WTC11 (cell line): ENCODE measurements around the gene SEPTIN1. TPM values are rescaled to one million over a fixed set of nuclear protein-coding genes. Genes with fewer than 3 reads are reported as not detected.
A peak's percentile ranks its signal among the peaks of the same experiment; 100 is the strongest.

Experiments
- ATAC-seq: fragments of 200-7000 bp; cut with Tn5 transposase; 2 replicates; pipeline ENCODE4 v1.10.0; 2021; ENCODE audit warnings: mild to moderate bottlenecking, moderate library complexity
- CTCF ChIA-PET: fragments of 300-600 bp; sonication (Branson Sonifier 250); formaldehyde crosslinking; loops from one replicate; lab custom pipeline; 2021; ENCODE audit warnings: antibody characterized with exemption; lab: Charles Lee
- POLR2A ChIA-PET: fragments of 350-600 bp; sonication (Branson Sonifier 250); formaldehyde crosslinking; loops from one replicate; lab custom pipeline; 2021; ENCODE audit warnings: antibody characterized with exemption; lab: Charles Lee
- DNase-seq: peaks from one replicate; pipeline ENCODE4 v3.0.0; 2021; ENCODE audit warnings: low spot score
- H3K27ac Mint-ChIP-seq: 2 replicates; pipeline ENCODE4 v1.8.0; 2021; ENCODE audit warnings: mixed read lengths
- H3K27me3 Mint-ChIP-seq: 2 replicates; pipeline ENCODE4 v1.8.0; 2021; ENCODE audit warnings: low read depth, mild to moderate bottlenecking, moderate library complexity, mixed read lengths
- H3K36me3 Mint-ChIP-seq: 2 replicates; pipeline ENCODE4 v1.8.0; 2021; ENCODE audit warnings: mixed read lengths
- H3K4me1 Mint-ChIP-seq: 2 replicates; pipeline ENCODE4 v1.8.0; 2022; ENCODE audit warnings: mixed read lengths
- H3K4me3 Mint-ChIP-seq: 2 replicates; pipeline ENCODE4 v1.8.0; 2021; ENCODE audit warnings: mild to moderate bottlenecking, moderate library complexity, mixed read lengths
- H3K9me3 Mint-ChIP-seq: 2 replicates; pipeline ENCODE4 v1.8.0; 2021; ENCODE audit warnings: mixed read lengths
- ARID4B ChIP-seq: sonication (generic); formaldehyde crosslinking; IDR thresholded peaks from 2 replicates; pipeline ENCODE4 v1.8.0; 2023; ENCODE audit warnings: missing genetic modification reagents, mild to moderate bottlenecking, borderline replicate concordance
- E2F1 ChIP-seq: sonication (generic); formaldehyde crosslinking; IDR thresholded peaks from 2 replicates; pipeline ENCODE4 v1.8.0; 2022; ENCODE audit warnings: mild to moderate bottlenecking, missing genetic modification reagents
- ELF4 ChIP-seq: sonication (generic); formaldehyde crosslinking; IDR thresholded peaks from 2 replicates; pipeline ENCODE4 v1.8.1; 2022; ENCODE audit warnings: low read depth, mild to moderate bottlenecking, moderate library complexity, missing genetic modification reagents
- EMX1 ChIP-seq: fragments of 250-450 bp; sonication (Bioruptor Pico); IDR thresholded peaks from 2 replicates; pipeline ENCODE4 v1.8.0; 2021; ENCODE audit warnings: mild to moderate bottlenecking
- ESRRA ChIP-seq: sonication (generic); formaldehyde crosslinking; IDR thresholded peaks from 2 replicates; pipeline ENCODE4 v1.8.1; 2022; ENCODE audit warnings: mild to moderate bottlenecking, missing genetic modification reagents, borderline replicate concordance
- ETV6 ChIP-seq: sonication (generic); formaldehyde crosslinking; IDR thresholded peaks from 2 replicates; pipeline ENCODE4 v1.8.1; 2022; ENCODE audit warnings: mild to moderate bottlenecking, missing genetic modification reagents
- FOXP1 ChIP-seq: sonication (generic); formaldehyde crosslinking; IDR thresholded peaks from 2 replicates; pipeline ENCODE4 v1.8.0; 2022; ENCODE audit warnings: missing genetic modification reagents, mild to moderate bottlenecking, moderate library complexity, borderline replicate concordance
- FOXP4 ChIP-seq: sonication (generic); formaldehyde crosslinking; IDR thresholded peaks from 2 replicates; pipeline ENCODE4 v1.8.0; 2022; ENCODE audit warnings: mild to moderate bottlenecking, missing genetic modification reagents
- JUN ChIP-seq: sonication (generic); formaldehyde crosslinking; IDR thresholded peaks from 2 replicates; pipeline ENCODE4 v1.8.0; 2023; ENCODE audit warnings: mild to moderate bottlenecking, missing genetic modification reagents
- MLX ChIP-seq: sonication (generic); formaldehyde crosslinking; IDR thresholded peaks from 2 replicates; pipeline ENCODE4 v1.8.1; 2023; ENCODE audit warnings: mild to moderate bottlenecking, missing genetic modification reagents, moderate library complexity
- MYBL2 ChIP-seq: sonication (generic); formaldehyde crosslinking; IDR thresholded peaks from 2 replicates; pipeline ENCODE4 v1.8.1; 2023; ENCODE audit warnings: mild to moderate bottlenecking, moderate library complexity, missing genetic modification reagents
- NFYB ChIP-seq: sonication (generic); formaldehyde crosslinking; conservative IDR thresholded peaks from 2 replicates; pipeline ENCODE4 v1.8.0; 2022; ENCODE audit warnings: low read depth, missing genetic modification reagents
- PRDM15 ChIP-seq: sonication (generic); formaldehyde crosslinking; IDR thresholded peaks from 2 replicates; pipeline ENCODE4 v1.8.0; 2022; ENCODE audit warnings: missing genetic modification reagents
- RELA ChIP-seq: sonication (generic); formaldehyde crosslinking; IDR thresholded peaks from 2 replicates; pipeline ENCODE4 v1.8.1; 2022; ENCODE audit warnings: missing genetic modification reagents, mild to moderate bottlenecking, borderline replicate concordance
- TEAD4 ChIP-seq: sonication (generic); formaldehyde crosslinking; IDR thresholded peaks from 2 replicates; pipeline ENCODE4 v1.8.0; 2022; ENCODE audit warnings: mild to moderate bottlenecking, missing genetic modification reagents
- ZNF121 ChIP-seq: sonication (generic); formaldehyde crosslinking; IDR thresholded peaks from 2 replicates; pipeline ENCODE4 v1.8.0; 2023; ENCODE audit warnings: missing genetic modification reagents
- ZNF423 ChIP-seq: fragments of 250-450 bp; sonication (Bioruptor Pico); IDR thresholded peaks from 2 replicates; pipeline ENCODE4 v2.1.2; 2022; ENCODE audit warnings: mild to moderate bottlenecking, moderate library complexity
- ZNF425 ChIP-seq: fragments of 250-450 bp; sonication (Bioruptor Pico); conservative IDR thresholded peaks from 2 replicates; pipeline ENCODE4 v1.9.0; 2021; ENCODE audit warnings: mild to moderate bottlenecking
- ZNF512 ChIP-seq: sonication (generic); formaldehyde crosslinking; IDR thresholded peaks from 2 replicates; pipeline ENCODE4 v1.8.1; 2022; ENCODE audit warnings: missing genetic modification reagents, borderline replicate concordance
- ZNF671 ChIP-seq: fragments of 250-450 bp; sonication (Bioruptor Pico); IDR thresholded peaks from 2 replicates; pipeline ENCODE4 v1.8.0; 2021; ENCODE audit warnings: mild to moderate bottlenecking
- total RNA-seq: library from RNA; stranded (reverse); gene quantifications from 3 replicates; pipeline ENCODE4 v1.2.3, GENCODE V29; 2021

SEPTIN1 gene
- total RNA-seq, 1 experiment from 2014 or later: 2.3 TPM

- 0 out of 2 replicates have a peak, but pooled peaks cover 2% of the 10 kb centered on the region for H3K36me3 Mint-ChIP-seq
- H3K4me1 Mint-ChIP-seq: peaks cover 14% of the 10 kb centered on the region
- H3K9me3 Mint-ChIP-seq: no peaks in the 10 kb centered on the region
- POLR2A ChIA-PET: interaction anchor here (0.5 to 2.3 kb wide), 6 partner anchors 16 to 231 kb away, joined by 3 to 9 read pairs (median 4); partner anchors contain the start of gene ZNF48
- peaks cover 7% of the 10 kb centered on the region for H3K27me3 Mint-ChIP-seq
- DNase-seq: peak; percentile 100
- H3K4me3 Mint-ChIP-seq: peak overlapping the region; percentile 96
- peak; percentile 91 for ATAC-seq
- CTCF ChIA-PET: interaction anchor here (0.6 to 1.6 kb wide), 5 partner anchors 10 to 266 kb away, joined by 3 to 7 read pairs (median 3); partner anchors contain the start of gene ZNF48
- H3K27ac Mint-ChIP-seq: peak overlapping the region; percentile 100
- 0 out of 2 replicates have a peak, but pooled peaks have one; percentile 62 for TF ChIP-seq ZNF121
- no peak for TF ChIP-seq JUN (CRISPR knock-in tag)
- peak; percentile 38; the same call in 1 of the 2 replicates for TF ChIP-seq ARID4B (CRISPR knock-in tag)
- TF ChIP-seq ZNF423 (CRISPR knock-in tag): no peak
- peak; percentile 94 for TF ChIP-seq FOXP4 (CRISPR knock-in tag)
- TF ChIP-seq ZNF671: no peak
- no peak for TF ChIP-seq E2F1 (CRISPR knock-in tag)
- TF ChIP-seq TEAD4 (CRISPR knock-in tag): no peak
- TF ChIP-seq RELA (CRISPR knock-in tag): no peak
- no peak for TF ChIP-seq ESRRA (CRISPR knock-in tag)
- no peak for TF ChIP-seq MYBL2 (CRISPR knock-in tag)
- no peak for TF ChIP-seq NFYB (CRISPR knock-in tag)
- TF ChIP-seq PRDM15 (CRISPR knock-in tag): no peak
- TF ChIP-seq EMX1: no peak
- no peak for TF ChIP-seq ELF4 (CRISPR knock-in tag)
- no peak for TF ChIP-seq ZNF512 (CRISPR knock-in tag)
- no peak for TF ChIP-seq MLX (CRISPR knock-in tag)
- no peak for TF ChIP-seq ZNF425 (CRISPR knock-in tag)
- TF ChIP-seq FOXP1: no peak
- peak; percentile 67 for TF ChIP-seq ETV6
These were observed 3.9 kb downstream of the SEPTIN1 start for GRCh38 chr16:30378236-30379157.
